Measurements from ENCODE around the gene KRT75.

Gene KRT75

GRCh38 chr12:52440821-52441319, 6.7 kb upstream of the KRT75 start:
- no peak for DNase-seq (ENCODE audit: insufficient read length, low spot score)
- no peak for FAIRE-seq

- DNase-seq (ENCODE audit: insufficient read length, low spot score) (no peak), FAIRE-seq (no peak)
These were observed 5.7 kb upstream of the KRT75 start for GRCh38 chr12:52439845-52440244.

- DNase-seq (ENCODE audit: insufficient read length, low spot score) (no peak), FAIRE-seq (no peak)
These were observed 5.2 kb upstream of the KRT75 start for GRCh38 chr12:52439420-52439819.

- FAIRE-seq, result no peak
- no peak for DNase-seq (ENCODE audit: insufficient read length, low spot score)
These were observed 4.4 kb upstream of the KRT75 start for GRCh38 chr12:52438305-52439301.

- FAIRE-seq (no peak), DNase-seq (ENCODE audit: insufficient read length, low spot score) (no peak)
These were observed 3.3 kb upstream of the KRT75 start for GRCh38 chr12:52437508-52437907.

GRCh38 chr12:52436828-52437474, 2.8 kb upstream of the KRT75 start:
- no peak for FAIRE-seq
- no peak for DNase-seq (ENCODE audit: insufficient read length, low spot score)

GRCh38 chr12:52436000-52436827, 2.0 kb upstream of the KRT75 start:
- DNase-seq (ENCODE audit: insufficient read length, low spot score) (no peak), FAIRE-seq (no peak)

GRCh38 chr12:52435659-52435999, 1.5 kb upstream of the KRT75 start:
- FAIRE-seq, result no peak
- no peak for DNase-seq (ENCODE audit: insufficient read length, low spot score)

GRCh38 chr12:52434760-52435530, 774 bp upstream of the KRT75 start:
- no peak for FAIRE-seq
- no peak for DNase-seq (ENCODE audit: insufficient read length, low spot score)

- DNase-seq (ENCODE audit: insufficient read length, low spot score) (no peak), FAIRE-seq (no peak)
These were observed 580 bp downstream of the KRT75 start for GRCh38 chr12:52433501-52434080.

- FAIRE-seq (no peak), DNase-seq (ENCODE audit: insufficient read length, low spot score) (no peak)
These were observed 1.5 kb downstream of the KRT75 start for GRCh38 chr12:52432559-52433207.

- no peak for FAIRE-seq
- DNase-seq (ENCODE audit: insufficient read length, low spot score), result no peak
These were observed 6.0 kb downstream of the KRT75 start for GRCh38 chr12:52428121-52428520.

- DNase-seq (ENCODE audit: insufficient read length, low spot score) (no peak), FAIRE-seq (no peak)
These were observed 7.1 kb downstream of the KRT75 start for GRCh38 chr12:52427083-52427482.

- DNase-seq (ENCODE audit: insufficient read length, low spot score), result no peak
- no peak for FAIRE-seq
These were observed 8.1 kb downstream of the KRT75 start for GRCh38 chr12:52426034-52426433.

GRCh38 chr12:52425466-52425865, 8.7 kb downstream of the KRT75 start:
- DNase-seq (ENCODE audit: insufficient read length, low spot score), result no peak
- FAIRE-seq, result no peak

- FAIRE-seq, result no peak
- DNase-seq (ENCODE audit: insufficient read length, low spot score), result no peak
These were observed 10.3 kb downstream of the KRT75 start for GRCh38 chr12:52423661-52424500.

- FAIRE-seq (no peak), DNase-seq (ENCODE audit: insufficient read length, low spot score) (no peak)
These were observed 11.1 kb downstream of the KRT75 start for GRCh38 chr12:52423035-52423434.

- DNase-seq (ENCODE audit: insufficient read length, low spot score) (no peak), FAIRE-seq (no peak)
These were observed 14.5 kb downstream of the KRT75 start for GRCh38 chr12:52419656-52420055.
